SK-N-MC (cell line): Measurements from ENCODE around the gene ARHGEF16.

Source experiments
- EZH2 ChIP-seq: fragments of 200-600 bp; sonication (generic); IDR thresholded peaks from one replicate; pipeline ENCODE4 v1.6.1; 2017; ENCODE audit warnings: antibody characterized with exemption
- FOXP2 ChIP-seq: optimal IDR thresholded peaks from 2 replicates; pipeline ENCODE3; 2011; ENCODE audit warnings: mild to moderate bottlenecking, moderate library complexity; ENCODE audit not compliant: insufficient read depth; ENCODE audit errors: extremely low read length, control extremely low read depth
- POLR2AphosphoS5 ChIP-seq: IDR thresholded peaks from 2 replicates; pipeline ENCODE4 v1.6.1; 2012; ENCODE audit warnings: mild to moderate bottlenecking, low read depth, low read length, borderline replicate concordance

DNA sequence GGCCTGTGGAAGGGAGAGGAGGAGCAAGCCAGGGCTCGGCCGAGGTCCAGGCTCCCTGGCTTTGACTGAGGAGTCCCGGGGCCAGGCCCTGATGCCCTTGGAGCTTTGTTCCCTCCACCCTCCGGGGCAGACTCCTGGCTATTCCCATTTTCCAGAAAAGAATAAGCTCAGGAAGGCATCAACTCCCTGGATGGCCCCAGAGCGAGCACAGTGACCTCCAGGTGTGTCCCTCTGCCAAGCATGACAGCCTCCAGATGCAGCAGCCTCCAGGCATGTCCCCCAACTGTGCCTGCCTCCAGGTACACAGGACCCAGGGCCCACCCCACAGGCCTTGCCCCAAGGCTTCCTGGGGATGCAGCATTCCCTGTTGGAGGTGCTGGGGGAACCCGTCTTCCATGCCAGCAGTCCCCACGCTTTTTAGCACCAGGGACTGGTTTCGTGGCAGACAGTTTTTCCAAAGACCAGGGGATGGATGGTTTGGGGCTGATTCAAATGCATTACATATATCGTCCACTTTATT, 15.7 kb upstream of the ARHGEF16 start:
- TF ChIP-seq POLR2AphosphoS5: no peak
- no peak for TF ChIP-seq EZH2
- no peak for TF ChIP-seq FOXP2
